ENCODE measurements around the gene DEPDC7. TPM values are rescaled to one million over a fixed set of nuclear protein-coding genes. Genes with fewer than 3 reads are reported as not detected.
"Not testable (repeated sequence)": the region's sequence is repeated elsewhere in the genome, so short reads cannot be mapped to it uniquely, and the experiment has no call there.

Gene DEPDC7
- total RNA-seq, 1 donor from 2014 or later = 1.7 TPM

DNA sequence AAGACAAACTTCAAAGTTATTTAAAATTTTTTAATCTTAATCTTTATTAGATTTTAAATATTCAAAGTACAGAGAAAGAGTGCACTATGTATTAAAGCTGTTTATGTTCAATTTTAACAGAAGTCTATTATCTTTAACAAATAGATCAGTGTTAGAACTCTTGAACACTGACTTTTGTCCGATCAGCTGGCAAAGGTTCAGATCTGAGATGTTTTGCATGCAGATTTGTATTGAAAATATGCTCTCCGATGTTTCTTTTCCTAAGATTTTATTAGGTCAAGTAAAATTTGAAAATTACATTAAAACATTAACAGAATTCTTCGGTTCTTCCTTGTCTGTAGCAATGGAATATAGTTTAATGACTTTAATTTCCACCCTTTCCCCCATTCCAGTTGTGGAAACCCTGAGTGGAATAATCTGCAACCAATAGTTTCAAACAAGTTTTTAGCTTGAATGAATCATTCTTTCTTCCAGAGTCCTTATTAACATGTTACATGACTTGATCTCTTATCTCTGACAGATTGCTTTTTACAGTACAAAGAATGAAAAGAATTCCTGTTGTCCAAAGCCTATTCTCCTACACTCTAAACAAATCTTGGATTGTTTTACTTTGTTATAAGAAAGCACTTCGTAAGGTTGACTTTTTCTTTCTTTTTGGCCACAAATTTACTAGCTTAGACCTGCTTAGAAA is 12.3 kb downstream of the DEPDC7 start:
- TF ChIP-seq, protein P1, sequence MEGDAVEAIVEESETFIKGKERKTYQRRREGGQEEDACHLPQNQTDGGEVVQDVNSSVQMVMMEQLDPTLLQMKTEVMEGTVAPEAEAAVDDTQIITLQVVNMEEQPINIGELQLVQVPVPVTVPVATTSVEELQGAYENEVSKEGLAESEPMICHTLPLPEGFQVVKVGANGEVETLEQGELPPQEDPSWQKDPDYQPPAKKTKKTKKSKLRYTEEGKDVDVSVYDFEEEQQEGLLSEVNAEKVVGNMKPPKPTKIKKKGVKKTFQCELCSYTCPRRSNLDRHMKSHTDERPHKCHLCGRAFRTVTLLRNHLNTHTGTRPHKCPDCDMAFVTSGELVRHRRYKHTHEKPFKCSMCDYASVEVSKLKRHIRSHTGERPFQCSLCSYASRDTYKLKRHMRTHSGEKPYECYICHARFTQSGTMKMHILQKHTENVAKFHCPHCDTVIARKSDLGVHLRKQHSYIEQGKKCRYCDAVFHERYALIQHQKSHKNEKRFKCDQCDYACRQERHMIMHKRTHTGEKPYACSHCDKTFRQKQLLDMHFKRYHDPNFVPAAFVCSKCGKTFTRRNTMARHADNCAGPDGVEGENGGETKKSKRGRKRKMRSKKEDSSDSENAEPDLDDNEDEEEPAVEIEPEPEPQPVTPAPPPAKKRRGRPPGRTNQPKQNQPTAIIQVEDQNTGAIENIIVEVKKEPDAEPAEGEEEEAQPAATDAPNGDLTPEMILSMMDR (IDR thresholded peaks at IDR 0.05; ENCODE audit: unreplicated experiment) = no peak
- Mint-ChIP-seq H3K27ac (no peak overlapping the region), H3K4me1 (ENCODE audit: low read depth) (peaks cover 8% of the 10 kb centered on the region), H3K27me3 (peaks cover 8% of the 10 kb centered on the region), H3K9me3 (ENCODE audit: low read depth) (no peaks in the 10 kb centered on the region), H3K36me3 (ENCODE audit: insufficient read depth) (no peaks in the 10 kb centered on the region), H3K4me3 (ENCODE audit: low read depth) (no peak overlapping the region)
- DNase-seq (ENCODE audit: low spot score, unreplicated experiment) = no peak

DNA sequence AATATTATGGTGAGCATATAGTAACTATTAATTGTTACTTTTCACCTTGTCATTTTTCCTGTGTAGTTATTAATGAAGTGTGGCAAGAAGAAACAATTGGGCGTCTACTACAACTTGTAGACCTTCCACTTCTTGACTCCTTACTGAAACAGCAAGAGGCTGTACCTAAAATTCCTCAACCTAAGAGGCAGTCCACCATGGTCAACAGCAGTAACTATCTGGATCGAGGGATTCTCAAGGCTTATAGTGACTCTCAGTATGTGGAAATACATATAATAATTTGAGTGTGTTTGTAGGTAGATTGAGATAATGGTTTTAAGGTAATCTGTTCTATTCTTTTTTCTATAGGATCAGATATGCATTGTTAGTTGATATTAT is 12.8 kb downstream of the DEPDC7 start:
- no peak for DNase-seq (ENCODE audit: low spot score, unreplicated experiment)
- Mint-ChIP-seq H3K27me3 (peaks cover 8% of the 10 kb centered on the region), H3K27ac (no peak overlapping the region), H3K9me3 (ENCODE audit: low read depth) (no peaks in the 10 kb centered on the region), H3K4me1 (ENCODE audit: low read depth) (peaks cover 8% of the 10 kb centered on the region), H3K36me3 (ENCODE audit: insufficient read depth) (no peaks in the 10 kb centered on the region), H3K4me3 (ENCODE audit: low read depth) (no peak overlapping the region)
- TF ChIP-seq, protein P1 (IDR thresholded peaks at IDR 0.05; ENCODE audit: unreplicated experiment) = no peak

DNA sequence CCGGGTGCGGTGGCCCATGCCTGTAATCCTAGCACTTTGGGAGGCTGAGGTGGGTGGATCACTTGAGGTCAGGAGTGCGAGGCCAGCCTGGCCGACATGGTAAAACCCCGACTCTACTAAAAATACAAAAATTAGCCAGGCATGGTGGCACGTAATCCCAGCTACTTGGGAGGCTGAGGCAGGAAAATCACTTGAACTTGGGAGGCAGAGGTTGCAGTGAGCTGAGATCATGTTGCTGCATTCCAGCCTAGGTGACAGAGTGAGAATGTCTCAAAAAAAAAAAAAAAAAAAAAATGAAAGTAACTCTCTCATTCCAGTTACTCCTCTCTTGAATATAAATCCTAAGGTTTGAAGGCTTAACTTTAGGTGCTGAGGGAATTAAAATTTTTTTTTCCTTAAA is 13.5 kb downstream of the DEPDC7 start:
- H3K4me3 Mint-ChIP-seq (ENCODE audit: low read depth); H3K9me3 Mint-ChIP-seq (ENCODE audit: low read depth); DNase-seq (ENCODE audit: low spot score, unreplicated experiment); H3K36me3 Mint-ChIP-seq (ENCODE audit: insufficient read depth); H3K27me3 Mint-ChIP-seq; H3K27ac Mint-ChIP-seq; H3K4me1 Mint-ChIP-seq (ENCODE audit: low read depth): not testable (repeated sequence)

DNA sequence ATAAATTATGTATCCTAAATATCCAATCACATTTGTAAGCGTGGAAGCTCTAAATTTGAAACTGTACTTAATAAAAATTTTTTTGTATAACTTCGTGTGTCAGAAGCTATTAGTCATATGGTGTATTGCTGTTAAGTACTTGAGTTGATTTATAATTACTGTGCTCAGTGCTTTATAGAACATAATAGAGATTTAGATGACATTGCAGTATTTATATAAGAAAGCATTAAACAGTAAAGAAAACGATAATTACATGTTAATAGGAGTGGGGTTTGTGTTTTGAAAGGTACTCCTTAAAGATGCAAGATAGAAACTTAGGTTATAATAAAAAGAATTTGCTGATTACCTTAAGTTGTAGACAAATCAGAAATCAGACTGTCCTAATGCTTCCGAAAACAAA is 17.8 kb downstream of the DEPDC7 start:
- Mint-ChIP-seq H3K4me3 (ENCODE audit: low read depth) (no peak overlapping the region), H3K36me3 (ENCODE audit: insufficient read depth) (no peaks in the 10 kb centered on the region), H3K9me3 (ENCODE audit: low read depth) (no peaks in the 10 kb centered on the region), H3K27ac (no peak overlapping the region), H3K27me3 (no peaks in the 10 kb centered on the region), H3K4me1 (ENCODE audit: low read depth) (peaks cover 8% of the 10 kb centered on the region)
- TF ChIP-seq, protein P1 (IDR thresholded peaks at IDR 0.05; ENCODE audit: unreplicated experiment) = no peak
- no peak for DNase-seq (ENCODE audit: low spot score, unreplicated experiment)

DNA sequence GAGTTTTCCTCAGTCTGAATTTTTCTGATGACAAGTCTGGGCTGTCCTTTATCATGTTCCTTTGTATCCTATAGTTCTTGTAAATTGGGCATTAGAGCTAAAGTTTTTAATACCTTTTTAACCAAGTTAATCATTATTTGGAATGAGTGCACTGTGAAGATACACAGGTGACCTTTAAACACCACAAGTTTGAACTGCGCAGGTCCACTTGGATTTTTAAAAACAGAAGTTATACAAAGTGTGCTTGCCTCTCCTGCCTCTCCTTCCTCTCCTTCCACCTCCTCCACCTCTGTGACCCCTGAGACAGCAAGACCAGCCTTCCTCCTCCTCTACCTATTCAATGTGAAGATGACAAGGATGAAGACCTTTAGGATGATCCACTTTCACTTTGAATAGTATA is 19.3 kb downstream of the DEPDC7 start:
- Mint-ChIP-seq H3K4me3 (ENCODE audit: low read depth) (no peak overlapping the region), H3K9me3 (ENCODE audit: low read depth) (no peaks in the 10 kb centered on the region), H3K4me1 (ENCODE audit: low read depth) (peaks cover 8% of the 10 kb centered on the region), H3K27ac (no peak overlapping the region), H3K27me3 (no peaks in the 10 kb centered on the region), H3K36me3 (ENCODE audit: insufficient read depth) (no peaks in the 10 kb centered on the region)
- TF ChIP-seq, protein P1 (IDR thresholded peaks at IDR 0.05; ENCODE audit: unreplicated experiment) = no peak
- DNase-seq (ENCODE audit: low spot score, unreplicated experiment) = no peak

All from progenitor cell of endocrine pancreas (in vitro differentiated cells).